A673 (cell line): Measurements from ENCODE around the gene MRGPRE.

Experiments
- EZH2 ChIP-seq: fragments of 200-600 bp; sonication (generic); IDR thresholded peaks from 2 replicates; pipeline ENCODE4 v1.6.1; 2017; ENCODE audit warnings: borderline replicate concordance, low read depth, mild to moderate bottlenecking, mixed read lengths, antibody characterized with exemption, low read length; ENCODE audit not compliant: poor library complexity, severe bottlenecking
- TF ChIP-seq, protein P1 (sequence below): fragments of 300-800, 200-600 bp; sonication (generic); conservative IDR thresholded peaks from 2 replicates; pipeline ENCODE4 v1.5.1; 2017; ENCODE audit warnings: low read depth, mild to moderate bottlenecking, antibody characterized with exemption, low read length, moderate library complexity, mixed read lengths

DNA sequence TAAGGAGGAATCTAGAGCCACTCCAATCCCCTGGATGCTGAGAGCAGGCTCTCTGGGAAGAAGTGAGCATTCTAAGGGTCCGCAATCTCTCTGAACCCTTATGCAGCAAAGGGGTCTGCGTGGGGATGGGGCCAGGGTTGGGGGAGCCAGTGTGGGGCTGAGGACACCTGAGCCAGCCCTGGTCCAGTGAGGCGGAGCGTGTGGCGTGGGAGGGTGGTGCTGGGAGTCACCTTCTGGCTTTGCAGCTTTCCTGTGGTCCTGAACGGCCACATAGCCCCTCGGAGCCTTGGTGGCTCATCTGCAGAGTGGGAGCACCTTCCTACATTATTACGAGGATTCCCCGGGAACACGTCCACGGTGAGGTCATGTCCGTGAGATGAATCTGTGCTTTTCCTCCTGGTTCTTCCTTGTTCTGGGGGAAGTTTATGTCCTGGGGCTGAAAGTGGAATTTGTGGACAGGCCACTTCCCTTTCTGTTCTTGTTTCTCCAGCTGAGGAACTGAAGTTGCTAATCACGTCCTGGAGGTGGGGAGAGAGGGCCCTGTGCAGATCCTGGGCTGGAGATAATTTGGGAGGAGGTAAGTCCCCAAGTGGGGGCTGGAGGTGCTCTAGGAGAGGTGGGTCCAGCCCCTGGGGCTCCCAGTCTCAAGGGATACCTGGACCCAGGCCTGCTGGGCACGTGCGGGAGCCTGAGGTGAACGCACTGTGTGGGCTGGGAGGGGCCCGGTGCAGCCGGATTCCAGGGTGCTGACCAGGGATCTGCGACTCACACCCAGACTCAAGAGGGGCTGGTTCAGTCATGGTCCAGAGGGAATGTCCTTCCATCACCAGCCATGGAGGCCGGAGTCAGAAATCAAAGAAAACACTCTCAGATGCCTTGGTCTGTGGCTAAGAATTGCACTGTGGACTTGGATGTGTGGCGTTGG is 6.1 kb downstream of the MRGPRE start:
- TF ChIP-seq, protein P1, sequence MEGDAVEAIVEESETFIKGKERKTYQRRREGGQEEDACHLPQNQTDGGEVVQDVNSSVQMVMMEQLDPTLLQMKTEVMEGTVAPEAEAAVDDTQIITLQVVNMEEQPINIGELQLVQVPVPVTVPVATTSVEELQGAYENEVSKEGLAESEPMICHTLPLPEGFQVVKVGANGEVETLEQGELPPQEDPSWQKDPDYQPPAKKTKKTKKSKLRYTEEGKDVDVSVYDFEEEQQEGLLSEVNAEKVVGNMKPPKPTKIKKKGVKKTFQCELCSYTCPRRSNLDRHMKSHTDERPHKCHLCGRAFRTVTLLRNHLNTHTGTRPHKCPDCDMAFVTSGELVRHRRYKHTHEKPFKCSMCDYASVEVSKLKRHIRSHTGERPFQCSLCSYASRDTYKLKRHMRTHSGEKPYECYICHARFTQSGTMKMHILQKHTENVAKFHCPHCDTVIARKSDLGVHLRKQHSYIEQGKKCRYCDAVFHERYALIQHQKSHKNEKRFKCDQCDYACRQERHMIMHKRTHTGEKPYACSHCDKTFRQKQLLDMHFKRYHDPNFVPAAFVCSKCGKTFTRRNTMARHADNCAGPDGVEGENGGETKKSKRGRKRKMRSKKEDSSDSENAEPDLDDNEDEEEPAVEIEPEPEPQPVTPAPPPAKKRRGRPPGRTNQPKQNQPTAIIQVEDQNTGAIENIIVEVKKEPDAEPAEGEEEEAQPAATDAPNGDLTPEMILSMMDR, result no peak
- no peak for TF ChIP-seq EZH2
